Karpas-422 (cell line): ENCODE results near the gene SSNA1. TPM values are rescaled to one million over a fixed set of nuclear protein-coding genes. Genes with fewer than 3 reads are reported as not detected.

Experiments used
- DNase-seq: peaks from one replicate; pipeline ENCODE4 v3.0.0-alpha.2; 2015
- H2AFZ ChIP-seq: fragments of 200-600 bp; sonication (generic); 2 replicates; pipeline ENCODE4 v1.6.1; 2014; ENCODE audit warnings: antibody characterized with exemption, low read length, mixed read lengths
- H3K27ac ChIP-seq: fragments of 200-600 bp; sonication (generic); 2 replicates; pipeline ENCODE4 v1.5.1; 2014; ENCODE audit warnings: mild to moderate bottlenecking, low read length, moderate library complexity
- H3K27me3 ChIP-seq: fragments of 200-600 bp; sonication (generic); 2 replicates; pipeline ENCODE4 v1.6.1; 2014; ENCODE audit warnings: low read length, mixed read lengths
- H3K36me3 ChIP-seq: fragments of 200-600 bp; sonication (generic); 2 replicates; pipeline ENCODE4 v1.6.1; 2014; ENCODE audit warnings: low read length, mixed read lengths; ENCODE audit not compliant: insufficient read depth
- H3K4me1 ChIP-seq: fragments of 200-600 bp; sonication (generic); 2 replicates; pipeline ENCODE4 v1.6.1; 2014; ENCODE audit warnings: mild to moderate bottlenecking, low read length, mixed read lengths
- H3K4me2 ChIP-seq: fragments of 200-600 bp; sonication (generic); 2 replicates; pipeline ENCODE4 v1.6.1; 2014; ENCODE audit warnings: low read length, low read depth, mild to moderate bottlenecking; ENCODE audit not compliant: poor library complexity, severe bottlenecking
- H3K4me3 ChIP-seq: fragments of 200-600 bp; sonication (generic); 2 replicates; pipeline ENCODE4 v1.5.1; 2014; ENCODE audit warnings: mild to moderate bottlenecking, antibody characterized with exemption, low read length, mixed read lengths
- H3K79me2 ChIP-seq: fragments of 200-600 bp; sonication (generic); 2 replicates; pipeline ENCODE4 v1.6.1; 2014; ENCODE audit warnings: mild to moderate bottlenecking, low read length, mixed read lengths
- H3K9ac ChIP-seq: fragments of 200-600 bp; sonication (generic); 2 replicates; pipeline ENCODE4 v1.6.0; 2014; ENCODE audit warnings: low read length
- H3K9me2 ChIP-seq: fragments of 200-600 bp; sonication (generic), shearing (Covaris generic); replicated peaks from 2 replicates; pipeline ENCODE4 v1.6.0; 2014; ENCODE audit warnings: mild to moderate bottlenecking, low read length, moderate library complexity; ENCODE audit not compliant: insufficient read depth
- H3K9me3 ChIP-seq: fragments of 300-700, 200-600 bp; sonication (generic); 2 replicates; pipeline ENCODE4 v1.6.1; 2014; ENCODE audit warnings: low read length, mixed read lengths
- H4K20me1 ChIP-seq: fragments of 200-600 bp; sonication (generic); 2 replicates; pipeline ENCODE4 v1.6.1; 2014; ENCODE audit warnings: mild to moderate bottlenecking, antibody characterized with exemption, low read length, low read depth; ENCODE audit not compliant: insufficient read depth
- total RNA-seq: library from RNA; depleted of rRNA; stranded (reverse); fragments of >200 nt; shearing (Covaris generic); gene quantifications from 2 replicates; pipeline ENCODE4 v1.2.3, GENCODE V29; 2014; ENCODE audit warnings: low replicate concordance; rRNA removed

Gene SSNA1, protein sequence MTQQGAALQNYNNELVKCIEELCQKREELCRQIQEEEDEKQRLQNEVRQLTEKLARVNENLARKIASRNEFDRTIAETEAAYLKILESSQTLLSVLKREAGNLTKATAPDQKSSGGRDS
- total RNA-seq: 48.9 and 101 TPM in 2 replicates

DNA sequence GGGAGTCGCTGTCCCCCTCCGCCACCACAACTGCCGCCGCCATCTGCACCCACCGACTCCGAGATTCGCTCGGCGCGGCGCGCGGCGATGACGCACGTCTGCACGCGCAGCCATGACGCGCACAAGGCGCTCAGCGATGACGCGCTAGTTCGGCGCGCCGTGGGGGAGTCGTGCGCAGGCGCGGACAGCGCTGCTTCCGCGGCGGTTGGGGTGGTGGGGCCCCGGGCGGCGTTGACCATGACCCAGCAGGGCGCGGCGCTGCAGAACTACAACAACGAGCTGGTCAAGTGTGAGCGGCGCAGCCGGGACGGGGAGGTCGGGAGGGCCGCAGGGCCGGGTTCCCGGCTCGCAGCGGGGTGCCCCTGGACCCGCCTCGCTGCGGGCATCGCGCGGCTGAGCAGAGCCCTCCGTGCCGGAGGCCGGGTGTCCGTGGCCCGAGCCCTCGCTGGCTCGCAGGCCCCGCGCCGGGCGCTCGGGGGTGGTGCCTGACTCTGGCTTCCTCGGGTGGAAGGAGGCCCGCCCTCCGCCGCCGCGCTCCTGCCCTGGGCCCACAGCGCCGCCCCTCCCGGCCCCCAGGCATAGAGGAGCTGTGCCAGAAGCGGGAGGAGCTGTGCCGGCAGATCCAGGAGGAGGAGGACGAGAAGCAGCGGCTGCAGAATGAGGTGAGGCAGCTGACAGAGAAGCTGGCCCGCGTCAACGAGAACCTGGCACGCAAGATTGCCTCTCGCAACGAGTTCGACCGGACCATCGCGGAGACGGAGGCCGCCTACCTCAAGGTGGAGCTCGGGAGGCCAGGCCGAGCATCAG lies at the start of gene SSNA1, which contains the start of gene ANAPC2:
Gene SSNA1 (plus strand): TSS at position 187 of the 807 bp plus-strand sequence. CDS start 51 bp downstream, at position 238.
Gene ANAPC2 (minus strand): TSS at position 71 of the 807 bp plus-strand sequence. CDS start 28 bp downstream, at position 43.
- Histone ChIP-seq H3K4me3 (peak within 1 kb of the TSS; percentile 87), H2AFZ (no peak within 1 kb of the TSS), H3K9me3 (no peaks in the 10 kb centered on the region), H4K20me1 (peaks cover 22% of the 10 kb centered on the region), H3K4me1 (peaks cover 32% of the 10 kb centered on the region), H3K27me3 (no peaks in the 10 kb centered on the region), H3K79me2 (peaks cover 33% of the 10 kb centered on the region), H3K27ac (peak within 1 kb of the TSS; percentile 75), H3K4me2 (peak within 1 kb of the TSS; percentile 77), H3K36me3 (no peaks in the 10 kb centered on the region), H3K9ac (peak within 1 kb of the TSS; percentile 86), H3K9me2 (no peaks in the 10 kb centered on the region)
- peak; percentile 98 for DNase-seq

DNA sequence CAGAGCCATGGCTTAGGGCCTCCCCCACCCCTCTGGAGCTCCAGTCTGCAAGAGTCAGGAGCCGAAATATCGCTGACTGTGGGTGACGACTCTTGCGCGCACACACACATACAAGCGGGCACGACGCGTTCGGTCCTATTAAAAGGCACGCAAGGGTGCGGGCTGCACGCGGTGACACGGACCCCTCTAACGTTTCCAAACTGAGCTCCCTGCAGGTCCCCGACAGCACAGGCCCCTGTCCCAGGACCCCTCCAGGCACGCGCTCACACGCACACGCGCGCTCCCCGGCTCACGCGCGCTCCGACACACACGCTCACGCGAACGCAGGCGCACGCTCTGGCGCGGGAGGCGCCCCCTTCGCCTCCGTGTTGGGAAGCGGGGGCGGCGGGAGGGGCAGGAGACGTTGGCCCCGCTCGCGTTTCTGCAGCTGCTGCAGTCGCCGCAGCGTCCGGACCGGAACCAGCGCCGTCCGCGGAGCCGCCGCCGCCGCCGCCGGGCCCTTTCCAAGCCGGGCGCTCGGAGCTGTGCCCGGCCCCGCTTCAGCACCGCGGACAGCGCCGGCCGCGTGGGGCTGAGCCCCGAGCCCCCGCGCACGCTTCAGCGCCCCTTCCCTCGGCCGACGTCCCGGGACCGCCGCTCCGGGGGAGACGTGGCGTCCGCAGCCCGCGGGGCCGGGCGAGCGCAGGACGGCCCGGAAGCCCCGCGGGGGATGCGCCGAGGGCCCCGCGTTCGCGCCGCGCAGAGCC lies 49.6 kb upstream of the SSNA1 start, which contains the start of gene GRIN1:
Gene GRIN1 (plus strand): TSS at position 433 of the 746 bp plus-strand sequence. CDS start 333 bp downstream, outside the sequence.
- Histone ChIP-seq H3K9me3 (no peaks in the 10 kb centered on the region), H3K9me2 (no peaks in the 10 kb centered on the region), H3K79me2 (no peaks in the 10 kb centered on the region), H3K4me3 (no peak within 1 kb of the TSS), H3K27me3 (no peaks in the 10 kb centered on the region), H3K4me2 (no peak within 1 kb of the TSS), H3K4me1 (peaks cover 6% of the 10 kb centered on the region; the same call in 1 of the 2 replicates), H3K27ac (no peak within 1 kb of the TSS), H3K9ac (no peak within 1 kb of the TSS), H4K20me1 (no peaks in the 10 kb centered on the region), H2AFZ (no peak within 1 kb of the TSS), H3K36me3 (no peaks in the 10 kb centered on the region)
- DNase-seq: no peak

DNA sequence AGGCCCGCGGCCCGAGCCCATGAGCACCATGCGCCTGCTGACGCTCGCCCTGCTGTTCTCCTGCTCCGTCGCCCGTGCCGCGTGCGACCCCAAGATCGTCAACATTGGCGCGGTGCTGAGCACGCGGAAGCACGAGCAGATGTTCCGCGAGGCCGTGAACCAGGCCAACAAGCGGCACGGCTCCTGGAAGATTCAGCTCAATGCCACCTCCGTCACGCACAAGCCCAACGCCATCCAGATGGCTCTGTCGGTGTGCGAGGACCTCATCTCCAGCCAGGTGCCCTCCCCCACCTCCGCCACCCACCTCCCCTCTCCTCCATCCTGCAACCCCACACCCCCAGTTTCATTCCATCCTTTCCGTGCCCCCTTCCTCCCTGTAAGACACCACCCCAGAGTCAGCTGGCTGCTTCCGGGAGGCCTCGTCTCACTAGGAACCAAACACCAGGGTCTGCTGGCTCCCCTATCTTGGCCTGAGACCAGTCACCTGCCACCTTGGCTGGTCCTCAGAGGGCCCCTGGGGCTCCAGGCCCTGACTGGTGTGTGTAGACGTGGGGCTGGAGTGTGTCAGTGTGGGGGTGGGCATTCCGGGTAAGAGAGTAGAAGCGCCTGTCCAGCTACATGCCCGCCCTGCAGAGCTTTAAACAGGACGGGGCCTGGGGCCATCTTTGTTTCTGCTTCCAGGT lies 48.9 kb upstream of the SSNA1 start:
- peaks cover 6% of the 10 kb centered on the region; the same call in 1 of the 2 replicates for H3K4me1 ChIP-seq
- no peak overlapping the region for H3K27ac ChIP-seq
- H3K9me3 ChIP-seq: no peaks in the 10 kb centered on the region
- H3K4me2 ChIP-seq: no peak overlapping the region
- no peaks in the 10 kb centered on the region for H3K9me2 ChIP-seq
- H4K20me1 ChIP-seq: no peaks in the 10 kb centered on the region
- no peak overlapping the region for H3K4me3 ChIP-seq
- DNase-seq: no peak
- no peak overlapping the region for H3K9ac ChIP-seq
- H2AFZ ChIP-seq: no peak overlapping the region
- H3K36me3 ChIP-seq: no peaks in the 10 kb centered on the region
- H3K27me3 ChIP-seq: no peaks in the 10 kb centered on the region
- H3K79me2 ChIP-seq: no peaks in the 10 kb centered on the region

DNA sequence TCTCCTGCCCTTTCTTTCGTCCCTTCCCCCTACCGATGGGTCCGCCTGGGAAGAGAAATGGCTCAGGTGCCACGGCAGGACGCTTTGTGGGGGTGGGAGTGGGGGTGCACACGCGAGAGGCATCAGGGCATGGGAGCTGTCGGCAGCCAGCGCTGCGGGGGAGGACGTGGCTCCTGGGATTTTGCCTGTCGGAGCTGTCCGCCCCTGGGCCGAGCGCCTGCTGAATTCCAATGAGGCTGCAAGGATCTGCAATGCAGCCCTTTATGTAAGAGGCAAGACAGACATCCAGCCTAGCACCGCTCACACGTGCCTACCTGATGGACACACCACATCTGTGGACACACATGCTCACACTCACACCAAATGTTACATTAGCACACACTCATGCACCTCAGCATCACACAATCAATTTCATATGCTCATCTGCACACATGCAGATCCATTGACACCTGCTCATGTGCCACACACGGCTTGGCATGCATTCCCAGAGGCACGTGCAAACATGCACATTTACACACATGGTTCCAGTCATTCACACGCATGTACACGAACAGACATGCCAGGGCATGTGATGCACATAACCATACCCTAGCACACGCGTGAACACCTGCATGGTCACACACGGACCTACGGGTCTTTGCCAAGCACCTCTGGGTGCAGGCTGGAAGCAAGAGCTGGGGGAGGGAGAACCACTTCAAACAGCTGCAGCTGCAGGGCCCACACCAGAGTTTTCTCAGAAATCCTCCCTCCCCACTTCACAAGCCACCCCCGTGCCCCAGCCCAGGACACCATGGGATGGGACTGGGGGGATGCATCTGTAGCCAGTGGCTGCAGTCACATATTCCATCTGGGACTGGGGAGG lies 48.1 kb upstream of the SSNA1 start:
- Histone ChIP-seq H3K79me2 (no peaks in the 10 kb centered on the region), H3K27ac (no peak overlapping the region), H4K20me1 (no peaks in the 10 kb centered on the region), H3K4me1 (peaks cover 6% of the 10 kb centered on the region; the same call in 1 of the 2 replicates), H3K4me3 (no peak overlapping the region), H3K27me3 (no peaks in the 10 kb centered on the region), H3K9ac (no peak overlapping the region), H3K9me2 (no peaks in the 10 kb centered on the region), H2AFZ (no peak overlapping the region), H3K9me3 (no peaks in the 10 kb centered on the region), H3K36me3 (no peaks in the 10 kb centered on the region), H3K4me2 (no peak overlapping the region)
- no peak for DNase-seq

DNA sequence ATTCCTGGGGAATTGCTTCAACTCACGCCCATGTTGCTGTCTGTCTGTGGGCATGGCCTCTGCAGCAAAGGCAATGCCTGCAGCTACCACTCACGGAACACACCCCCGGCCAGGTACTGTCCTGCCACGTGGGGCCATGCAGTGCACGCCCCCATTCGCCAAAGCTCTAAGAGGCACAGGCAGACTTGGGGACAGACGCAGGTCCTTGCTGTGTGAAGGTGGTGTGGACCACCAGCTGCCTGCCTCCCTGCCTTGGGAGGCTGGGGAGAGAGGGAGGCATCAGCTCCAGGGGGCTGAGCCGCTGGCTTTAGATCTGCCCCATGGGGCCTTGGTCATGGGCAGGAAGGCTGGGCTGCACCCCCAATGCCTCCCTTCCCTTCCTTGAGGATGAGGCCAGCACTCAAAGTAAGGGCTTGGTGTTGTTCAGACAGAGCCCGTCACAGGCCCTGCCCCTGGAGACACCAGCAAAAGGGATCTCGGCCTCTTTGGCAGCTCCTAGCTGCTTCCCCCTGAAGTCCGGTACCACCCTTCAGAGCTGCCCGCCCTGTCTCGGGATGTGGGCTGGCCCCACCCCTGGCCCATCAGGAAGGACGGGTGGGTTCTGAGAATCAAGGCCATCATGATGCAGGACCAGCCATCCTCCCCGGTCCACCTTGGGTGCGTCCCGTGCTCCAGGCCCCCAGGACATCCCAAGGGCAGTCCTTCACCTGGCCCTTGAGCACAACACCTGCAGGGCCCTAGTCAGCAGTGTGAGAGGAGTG lies 47.2 kb upstream of the SSNA1 start:
- Histone ChIP-seq H3K79me2 (no peaks in the 10 kb centered on the region), H3K9me2 (no peaks in the 10 kb centered on the region), H3K9ac (no peak overlapping the region), H2AFZ (no peak overlapping the region), H3K4me2 (no peak overlapping the region), H3K4me3 (no peak overlapping the region), H3K9me3 (no peaks in the 10 kb centered on the region), H3K4me1 (peaks cover 6% of the 10 kb centered on the region; the same call in 1 of the 2 replicates), H3K27me3 (no peaks in the 10 kb centered on the region), H3K27ac (no peak overlapping the region), H4K20me1 (no peaks in the 10 kb centered on the region), H3K36me3 (no peaks in the 10 kb centered on the region)
- DNase-seq: no peak

DNA sequence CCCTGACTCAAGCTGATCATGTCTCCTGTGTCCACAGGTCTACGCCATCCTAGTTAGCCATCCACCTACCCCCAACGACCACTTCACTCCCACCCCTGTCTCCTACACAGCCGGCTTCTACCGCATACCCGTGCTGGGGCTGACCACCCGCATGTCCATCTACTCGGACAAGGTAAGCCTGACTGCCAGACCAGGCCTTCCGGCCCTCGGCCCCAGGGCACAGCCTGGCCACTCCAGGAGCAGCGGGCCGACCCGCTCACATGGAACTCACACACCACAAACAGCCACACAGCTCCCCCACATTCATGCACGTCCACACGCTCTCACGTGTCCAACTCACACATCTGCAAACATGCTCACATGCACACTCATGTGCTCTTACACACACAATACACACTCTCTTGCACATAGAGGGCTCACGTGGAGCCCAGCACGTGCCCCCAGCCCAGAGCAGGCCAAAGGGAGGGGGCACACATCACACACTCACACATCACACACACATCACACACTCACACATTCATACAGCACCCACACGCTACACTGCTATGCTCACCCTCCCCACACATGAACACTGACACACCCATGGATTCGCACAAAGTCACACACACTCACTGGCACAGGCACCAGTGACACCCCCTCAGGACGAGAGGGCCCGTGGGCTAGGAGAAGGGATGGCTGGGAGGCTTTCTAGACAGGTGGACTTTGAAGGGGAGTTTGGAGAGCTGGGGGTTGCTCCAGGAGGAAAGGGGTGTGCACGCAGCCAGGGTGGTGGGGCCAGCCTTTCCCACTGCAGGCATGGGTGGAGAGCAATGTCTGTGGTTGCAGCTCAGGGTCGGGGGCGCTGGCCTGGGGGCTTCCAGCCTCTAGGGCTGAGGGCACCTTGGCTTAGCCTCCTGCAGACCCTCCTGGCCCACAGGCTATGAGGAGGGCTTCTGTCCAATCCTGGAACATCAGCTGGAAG lies 46.2 kb upstream of the SSNA1 start:
- Histone ChIP-seq H3K9me3 (no peaks in the 10 kb centered on the region), H3K9ac (no peak overlapping the region), H3K4me3 (no peak overlapping the region), H2AFZ (no peak overlapping the region), H3K4me1 (peaks cover 6% of the 10 kb centered on the region; the same call in 1 of the 2 replicates), H3K4me2 (no peak overlapping the region), H3K36me3 (no peaks in the 10 kb centered on the region), H3K79me2 (no peaks in the 10 kb centered on the region), H3K9me2 (no peaks in the 10 kb centered on the region), H3K27me3 (no peaks in the 10 kb centered on the region), H4K20me1 (no peaks in the 10 kb centered on the region), H3K27ac (no peak overlapping the region)
- no peak for DNase-seq
